Measurements from ENCODE around the gene TIE1.

Gene TIE1

DNA sequence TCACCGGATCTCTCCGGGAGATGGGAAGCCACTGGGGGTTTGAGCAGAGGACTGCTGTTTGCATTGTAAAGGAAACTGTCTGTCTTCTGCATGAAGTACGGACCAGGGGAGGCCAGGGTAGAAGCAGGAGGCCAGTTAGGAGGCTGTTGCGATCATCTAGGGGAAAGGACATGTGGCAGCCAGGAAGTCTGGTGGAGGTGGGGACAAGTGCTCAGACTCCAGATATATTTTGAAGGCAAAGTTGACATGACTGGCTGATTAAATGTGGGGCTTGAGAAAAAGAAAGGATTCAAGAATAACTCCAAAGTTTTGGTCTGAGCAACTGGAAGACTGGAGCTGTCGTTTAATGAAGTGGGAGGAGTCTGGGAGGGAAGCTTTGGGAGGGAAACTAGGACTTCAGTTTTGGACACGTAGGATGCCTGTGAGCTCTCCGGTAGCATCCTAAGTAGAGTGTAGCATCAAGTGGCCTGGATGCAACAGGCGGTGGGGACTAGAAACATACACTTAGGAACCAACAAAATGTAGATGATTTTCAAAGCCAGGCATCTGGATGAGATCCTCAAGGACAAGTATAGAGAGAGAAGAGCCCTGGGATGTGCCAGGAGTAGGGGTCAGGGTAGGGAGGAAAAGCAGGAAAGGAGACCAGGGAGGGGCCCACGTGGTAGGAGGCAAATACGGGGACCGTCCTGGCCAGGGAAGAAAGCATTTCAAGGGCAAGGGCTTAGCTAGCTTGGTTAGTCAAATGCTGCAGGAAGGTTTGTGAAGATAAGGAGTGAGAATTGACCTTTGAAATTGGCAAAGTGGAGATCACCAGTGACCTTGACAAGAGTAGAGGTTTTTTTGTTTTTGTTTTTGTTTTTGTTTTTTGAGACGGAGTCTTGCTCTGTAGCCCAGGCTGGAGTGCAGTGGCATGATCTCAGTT is 11.7 kb upstream of the TIE1 start:
- peaks cover 10% of the 10 kb centered on the region for H3K27me3 Mint-ChIP-seq
- no peaks in the 10 kb centered on the region for H3K9me3 Mint-ChIP-seq
- ATAC-seq (replicated peaks; ENCODE audit: extremely low read depth, poor library complexity, severe bottlenecking): no peak
- no peak overlapping the region for H3K27ac Mint-ChIP-seq (ENCODE audit: low read depth)
- peaks cover 1% of the 10 kb centered on the region for H3K36me3 Mint-ChIP-seq (ENCODE audit: insufficient read depth)
- H3K4me1 Mint-ChIP-seq: no peaks in the 10 kb centered on the region
- no peak for DNase-seq (ENCODE audit: low spot score in 2 of 2)
- H3K4me3 Mint-ChIP-seq: no peak overlapping the region

- H3K27ac Mint-ChIP-seq (ENCODE audit: low read depth): no peak overlapping the region
- peaks cover 1% of the 10 kb centered on the region for H3K36me3 Mint-ChIP-seq (ENCODE audit: insufficient read depth)
- H3K4me3 Mint-ChIP-seq: no peak overlapping the region
- no peaks in the 10 kb centered on the region for H3K9me3 Mint-ChIP-seq
- ATAC-seq (replicated peaks; ENCODE audit: extremely low read depth, poor library complexity, severe bottlenecking): no peak
- H3K4me1 Mint-ChIP-seq: no peaks in the 10 kb centered on the region
- H3K27me3 Mint-ChIP-seq: peaks cover 5% of the 10 kb centered on the region
- DNase-seq (ENCODE audit: low spot score in 2 of 2): no peak
Observed at GRCh38 chr1:43292216-43292615, 8.6 kb upstream of the TIE1 start.

DNA sequence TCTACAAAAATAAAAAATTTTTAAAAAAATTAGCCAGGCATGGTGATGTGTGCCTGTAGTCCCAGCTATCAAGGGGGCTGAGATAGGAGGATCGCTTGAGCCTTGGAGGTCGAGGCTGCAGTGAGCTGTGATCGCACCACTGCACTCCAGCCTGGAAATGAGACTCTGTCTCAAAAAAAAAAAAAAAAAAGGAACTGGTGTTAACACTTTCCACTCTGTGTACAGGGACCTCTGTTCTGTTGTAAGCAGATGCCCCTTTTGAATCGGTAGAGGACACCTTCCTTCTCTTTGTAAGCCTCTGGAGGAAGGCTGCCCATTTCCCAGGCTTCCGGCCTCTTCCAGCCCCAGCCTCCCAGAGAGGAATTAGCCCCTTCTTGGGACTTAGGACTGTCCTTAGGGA is 8.1 kb upstream of the TIE1 start:
- ATAC-seq (replicated peaks; ENCODE audit: extremely low read depth, poor library complexity, severe bottlenecking) (no peak), DNase-seq (ENCODE audit: low spot score in 2 of 2) (no peak)
- H3K27me3 Mint-ChIP-seq: peaks cover under 1% of the 10 kb centered on the region
- H3K27ac Mint-ChIP-seq (ENCODE audit: low read depth): no peak overlapping the region
- no peaks in the 10 kb centered on the region for H3K9me3 Mint-ChIP-seq
- H3K4me1 Mint-ChIP-seq: no peaks in the 10 kb centered on the region
- H3K36me3 Mint-ChIP-seq (ENCODE audit: insufficient read depth): peaks cover under 1% of the 10 kb centered on the region
- no peak overlapping the region for H3K4me3 Mint-ChIP-seq

GRCh38 chr1:43293176-43293575 is 7.6 kb upstream of the TIE1 start:
- no peaks in the 10 kb centered on the region for H3K27me3 Mint-ChIP-seq
- no peak for ATAC-seq (replicated peaks; ENCODE audit: extremely low read depth, poor library complexity, severe bottlenecking)
- H3K4me1 Mint-ChIP-seq: no peaks in the 10 kb centered on the region

GRCh38 chr1:43293896-43294760 is 6.7 kb upstream of the TIE1 start:
- Mint-ChIP-seq H3K27ac (ENCODE audit: low read depth) (no peak overlapping the region), H3K36me3 (ENCODE audit: insufficient read depth) (no peaks in the 10 kb centered on the region), H3K4me3 (no peak overlapping the region), H3K27me3 (no peaks in the 10 kb centered on the region), H3K9me3 (no peaks in the 10 kb centered on the region), H3K4me1 (no peaks in the 10 kb centered on the region)
- DNase-seq (ENCODE audit: low spot score in 2 of 2) (no peak), ATAC-seq (replicated peaks; ENCODE audit: extremely low read depth, poor library complexity, severe bottlenecking) (no peak)

More at GRCh38 chr1:43293176-43293575, 7.6 kb upstream of the TIE1 start:
- no peaks in the 10 kb centered on the region for H3K9me3 Mint-ChIP-seq
- no peaks in the 10 kb centered on the region for H3K36me3 Mint-ChIP-seq (ENCODE audit: insufficient read depth)
- no peak for DNase-seq (ENCODE audit: low spot score in 2 of 2)
- no peak overlapping the region for H3K27ac Mint-ChIP-seq (ENCODE audit: low read depth)
- no peak overlapping the region for H3K4me3 Mint-ChIP-seq

DNA sequence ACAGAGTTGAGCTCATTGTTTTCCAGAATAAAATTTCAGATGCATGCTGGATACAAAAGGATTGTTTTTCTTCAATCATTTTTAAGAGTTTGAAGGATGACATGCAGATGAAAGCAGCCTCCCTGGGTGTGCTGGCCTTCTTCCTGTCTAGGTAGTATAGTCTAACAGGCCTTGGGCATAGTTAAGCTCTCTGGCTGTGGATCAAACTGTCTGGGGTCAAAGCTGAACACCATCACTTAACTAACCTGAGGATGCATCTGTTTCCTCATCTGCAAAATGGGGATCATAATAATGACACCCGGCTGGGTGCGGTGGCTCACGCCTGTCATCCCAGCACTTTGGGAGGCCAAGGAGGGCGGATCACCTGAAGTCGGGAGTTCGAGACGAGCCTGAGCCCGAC is 6.0 kb upstream of the TIE1 start:
- ATAC-seq (replicated peaks; ENCODE audit: extremely low read depth, poor library complexity, severe bottlenecking): no peak
- Mint-ChIP-seq H3K9me3 (no peaks in the 10 kb centered on the region), H3K4me3 (no peak overlapping the region), H3K27ac (ENCODE audit: low read depth) (no peak overlapping the region), H3K27me3 (no peaks in the 10 kb centered on the region), H3K36me3 (ENCODE audit: insufficient read depth) (no peaks in the 10 kb centered on the region), H3K4me1 (no peaks in the 10 kb centered on the region)
- no peak for DNase-seq (ENCODE audit: low spot score in 2 of 2)

GRCh38 chr1:43296207-43296606 is 4.6 kb upstream of the TIE1 start:
- no peak overlapping the region for H3K27ac Mint-ChIP-seq (ENCODE audit: low read depth)
- DNase-seq (ENCODE audit: low spot score in 2 of 2) (no peak), ATAC-seq (replicated peaks; ENCODE audit: extremely low read depth, poor library complexity, severe bottlenecking) (no peak)
- no peak overlapping the region for H3K4me3 Mint-ChIP-seq
- H3K4me1 Mint-ChIP-seq: no peaks in the 10 kb centered on the region
- H3K9me3 Mint-ChIP-seq: no peaks in the 10 kb centered on the region
- H3K36me3 Mint-ChIP-seq (ENCODE audit: insufficient read depth): no peaks in the 10 kb centered on the region
- H3K27me3 Mint-ChIP-seq: no peaks in the 10 kb centered on the region

- no peak for ATAC-seq (replicated peaks; ENCODE audit: extremely low read depth, poor library complexity, severe bottlenecking)
- H3K9me3 Mint-ChIP-seq: no peaks in the 10 kb centered on the region
- no peak for DNase-seq (ENCODE audit: low spot score in 2 of 2)
- no peak overlapping the region for H3K27ac Mint-ChIP-seq (ENCODE audit: low read depth)
- H3K4me1 Mint-ChIP-seq: no peaks in the 10 kb centered on the region
- no peak overlapping the region for H3K4me3 Mint-ChIP-seq
- H3K36me3 Mint-ChIP-seq (ENCODE audit: insufficient read depth): no peaks in the 10 kb centered on the region
- peaks cover 9% of the 10 kb centered on the region for H3K27me3 Mint-ChIP-seq
Observed at GRCh38 chr1:43298055-43298454, 2.7 kb upstream of the TIE1 start.

GRCh38 chr1:43299101-43299500 is 1.7 kb upstream of the TIE1 start:
- Mint-ChIP-seq H3K27ac (ENCODE audit: low read depth) (no peak overlapping the region), H3K36me3 (ENCODE audit: insufficient read depth) (no peaks in the 10 kb centered on the region), H3K4me1 (no peaks in the 10 kb centered on the region), H3K9me3 (no peaks in the 10 kb centered on the region), H3K27me3 (peaks cover 14% of the 10 kb centered on the region), H3K4me3 (no peak overlapping the region)
- DNase-seq (ENCODE audit: low spot score in 2 of 2) (no peak), ATAC-seq (replicated peaks; ENCODE audit: extremely low read depth, poor library complexity, severe bottlenecking) (no peak)

- ATAC-seq (replicated peaks; ENCODE audit: extremely low read depth, poor library complexity, severe bottlenecking): no peak
- Mint-ChIP-seq H3K4me3 (no peak overlapping the region), H3K36me3 (ENCODE audit: insufficient read depth) (no peaks in the 10 kb centered on the region)
Observed at GRCh38 chr1:43302201-43302600, 1.4 kb downstream of the TIE1 start.

DNA sequence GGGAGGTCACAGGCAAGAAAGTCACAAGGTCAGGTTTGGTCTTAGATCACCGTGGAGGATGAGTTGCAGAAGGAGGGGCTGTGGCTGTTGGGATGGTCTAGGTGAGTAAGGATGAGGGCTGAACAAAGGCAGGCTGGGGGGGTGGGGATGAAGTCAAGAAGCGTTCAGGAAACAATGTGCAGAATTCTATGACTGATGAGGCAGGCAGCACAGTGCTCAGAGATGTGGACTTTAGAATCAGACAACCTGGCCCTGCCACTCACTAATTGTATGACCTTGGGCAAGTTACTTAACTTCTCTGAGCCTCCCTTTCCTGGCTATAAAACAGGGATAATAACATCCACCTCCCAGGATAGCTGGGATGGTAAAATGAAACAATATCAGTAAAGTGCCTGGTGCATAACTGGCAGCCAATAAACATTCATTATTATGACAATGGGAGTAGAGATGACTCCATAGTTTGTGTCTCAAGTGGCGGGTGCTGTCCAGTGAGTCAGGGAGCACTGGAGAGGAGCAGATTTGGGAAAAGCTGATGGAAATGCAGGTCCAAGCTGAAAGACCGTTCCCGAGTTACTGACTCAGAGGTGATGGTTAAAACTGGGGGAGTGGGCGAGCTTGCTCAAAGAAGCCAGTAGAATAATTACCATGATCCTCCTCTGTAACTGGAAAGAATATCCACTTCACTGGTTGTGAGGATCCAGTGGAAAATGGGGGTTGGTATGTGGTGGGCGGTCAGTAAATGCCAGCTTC is 2.1 kb downstream of the TIE1 start:
- Mint-ChIP-seq H3K9me3 (no peaks in the 10 kb centered on the region), H3K4me1 (no peaks in the 10 kb centered on the region), H3K4me3 (no peak overlapping the region), H3K36me3 (ENCODE audit: insufficient read depth) (peaks cover 1% of the 10 kb centered on the region), H3K27ac (ENCODE audit: low read depth) (no peak overlapping the region), H3K27me3 (peaks cover 42% of the 10 kb centered on the region)
- DNase-seq (ENCODE audit: low spot score in 2 of 2): no peak
- ATAC-seq (replicated peaks; ENCODE audit: extremely low read depth, poor library complexity, severe bottlenecking): no peak

More at GRCh38 chr1:43302201-43302600, 1.4 kb downstream of the TIE1 start:
- Mint-ChIP-seq H3K9me3 (no peaks in the 10 kb centered on the region), H3K4me1 (no peaks in the 10 kb centered on the region), H3K27ac (ENCODE audit: low read depth) (no peak overlapping the region), H3K27me3 (peaks cover 35% of the 10 kb centered on the region)
- DNase-seq (ENCODE audit: low spot score in 2 of 2): no peak
